Neutrophil (primary cell): Measurements from ENCODE around the gene SLC39A9.

Experiments used
- H3K27ac ChIP-seq: fragments of 200-600 bp; sonication (generic); 2 replicates; pipeline ENCODE4 v1.5.1; 2016; ENCODE audit warnings: mild to moderate bottlenecking, moderate library complexity
- H3K27me3 ChIP-seq: fragments of 200-600 bp; sonication (generic); 2 replicates; pipeline ENCODE4 v1.6.0; 2016; ENCODE audit warnings: mild to moderate bottlenecking
- H3K36me3 ChIP-seq: fragments of 200-600 bp; sonication (generic); 2 replicates; pipeline ENCODE4 v1.5.1; 2017
- H3K4me1 ChIP-seq, 2 experiments: fragments of 200-600 bp in 1 of 2; sonication (generic) in 1 of 2; 1 replicate in 1 of 2; 2 replicates in 1 of 2; pipeline versions ENCODE4 v1.5.1 to v1.6.1; 2013 to 2016; ENCODE audit warnings: low read depth in 1 of 2, low read length in 1 of 2, mild to moderate bottlenecking in 1 of 2, moderate library complexity in 1 of 2; ENCODE audit not compliant: control insufficient read depth in 1 of 2, insufficient read depth in 1 of 2
- H3K4me3 ChIP-seq, 2 experiments: fragments of 200-600 bp in 1 of 2; sonication (generic) in 1 of 2; 1 replicate in 1 of 2; 2 replicates in 1 of 2; pipeline ENCODE4 v1.5.1; 2013 to 2016; ENCODE audit warnings: low read depth in 1 of 2, low read length in 1 of 2, mild to moderate bottlenecking in 1 of 2, moderate library complexity in 1 of 2
- H3K9me3 ChIP-seq: fragments of 200-600 bp; sonication (generic); 2 replicates; pipeline ENCODE4 v1.5.1; 2016
- TF ChIP-seq, protein P1 (sequence below): fragments of 200-600 bp; sonication (generic); IDR thresholded peaks from 2 replicates; pipeline ENCODE4 v1.5.1; 2016; ENCODE audit warnings: antibody characterized with exemption

The SLC39A9 gene

DNA sequence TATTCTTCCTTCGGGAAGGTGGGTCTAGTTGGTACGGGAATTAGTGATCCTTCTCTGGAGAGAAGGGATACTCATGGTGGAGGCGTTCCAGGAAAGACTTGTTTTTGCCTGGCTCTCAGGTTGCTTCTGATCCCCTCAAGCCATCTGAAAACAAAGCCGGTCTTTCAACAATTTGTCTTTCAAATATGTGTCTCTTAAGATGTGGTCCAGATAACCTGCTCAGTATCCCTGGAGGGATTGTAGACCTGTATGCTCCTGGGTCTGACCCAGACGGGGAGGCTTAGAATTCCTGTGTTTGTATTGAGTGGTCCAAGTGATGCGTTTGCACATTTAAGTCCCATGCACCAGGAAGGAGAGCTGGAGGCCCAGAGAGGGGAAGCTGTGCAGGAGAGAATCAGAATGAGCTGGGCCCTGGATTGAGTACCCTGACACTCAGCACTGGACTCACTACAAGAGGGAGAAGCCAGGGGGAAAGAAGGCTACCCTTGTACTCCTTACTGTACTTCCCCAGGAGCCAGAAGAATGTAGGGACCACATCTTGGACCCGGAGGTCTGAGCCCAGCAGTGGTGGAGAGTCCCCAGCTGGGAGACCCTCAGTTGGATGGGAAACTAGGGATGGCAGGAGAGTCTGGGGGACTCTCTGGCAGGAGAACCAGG, 40.8 kb upstream of the SLC39A9 start:
- H3K4me1 ChIP-seq = no peaks in the 10 kb centered on the region
- H3K27me3 ChIP-seq = peaks cover 8% of the 10 kb centered on the region
- TF ChIP-seq, protein P1, sequence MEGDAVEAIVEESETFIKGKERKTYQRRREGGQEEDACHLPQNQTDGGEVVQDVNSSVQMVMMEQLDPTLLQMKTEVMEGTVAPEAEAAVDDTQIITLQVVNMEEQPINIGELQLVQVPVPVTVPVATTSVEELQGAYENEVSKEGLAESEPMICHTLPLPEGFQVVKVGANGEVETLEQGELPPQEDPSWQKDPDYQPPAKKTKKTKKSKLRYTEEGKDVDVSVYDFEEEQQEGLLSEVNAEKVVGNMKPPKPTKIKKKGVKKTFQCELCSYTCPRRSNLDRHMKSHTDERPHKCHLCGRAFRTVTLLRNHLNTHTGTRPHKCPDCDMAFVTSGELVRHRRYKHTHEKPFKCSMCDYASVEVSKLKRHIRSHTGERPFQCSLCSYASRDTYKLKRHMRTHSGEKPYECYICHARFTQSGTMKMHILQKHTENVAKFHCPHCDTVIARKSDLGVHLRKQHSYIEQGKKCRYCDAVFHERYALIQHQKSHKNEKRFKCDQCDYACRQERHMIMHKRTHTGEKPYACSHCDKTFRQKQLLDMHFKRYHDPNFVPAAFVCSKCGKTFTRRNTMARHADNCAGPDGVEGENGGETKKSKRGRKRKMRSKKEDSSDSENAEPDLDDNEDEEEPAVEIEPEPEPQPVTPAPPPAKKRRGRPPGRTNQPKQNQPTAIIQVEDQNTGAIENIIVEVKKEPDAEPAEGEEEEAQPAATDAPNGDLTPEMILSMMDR = no peak
- no peak overlapping the region for H3K4me3 ChIP-seq
- H3K9me3 ChIP-seq = no peaks in the 10 kb centered on the region
- H3K27ac ChIP-seq = no peak overlapping the region
- H3K36me3 ChIP-seq = no peaks in the 10 kb centered on the region

DNA sequence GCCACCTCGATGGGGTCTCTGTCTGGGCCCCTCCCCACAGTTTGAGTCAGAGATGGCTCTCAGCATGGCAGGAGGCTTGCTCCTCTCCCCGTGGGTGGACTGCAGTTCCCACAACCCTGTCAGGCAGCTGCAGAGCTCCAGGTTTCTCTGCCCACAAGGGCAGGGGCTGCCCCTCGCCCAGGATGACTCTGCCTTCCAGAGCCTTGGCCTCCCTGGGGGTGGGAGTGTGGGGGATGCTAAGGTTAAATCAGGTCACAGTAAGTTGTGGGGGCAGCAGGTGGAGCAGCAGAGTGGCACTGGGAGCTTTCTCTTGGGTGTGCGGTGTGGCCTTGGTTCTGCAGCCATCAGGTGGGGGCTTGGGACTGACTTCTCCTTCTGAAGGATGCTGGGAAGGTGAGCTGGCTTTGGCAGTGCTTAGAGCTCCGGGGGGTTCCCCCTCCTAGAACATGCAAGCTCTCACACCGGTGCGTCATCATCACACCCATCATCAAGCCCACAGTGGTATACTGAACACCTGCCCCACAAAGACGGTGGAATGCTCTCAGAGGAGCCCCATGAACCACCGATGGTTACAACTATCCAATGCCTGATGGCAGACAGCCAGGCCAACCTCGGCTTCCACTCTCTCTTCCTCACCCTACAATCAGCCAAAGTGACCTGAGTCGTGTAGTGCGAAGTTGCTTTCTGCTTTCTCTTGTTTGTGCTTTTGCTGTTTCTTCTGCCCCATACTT, 40.1 kb upstream of the SLC39A9 start:
- Histone ChIP-seq H3K4me1 (no peaks in the 10 kb centered on the region), H3K9me3 (no peaks in the 10 kb centered on the region), H3K27ac (no peak overlapping the region), H3K4me3 (no peak overlapping the region), H3K36me3 (no peaks in the 10 kb centered on the region), H3K27me3 (peaks cover 8% of the 10 kb centered on the region)
- TF ChIP-seq, protein P1 = no peak

DNA sequence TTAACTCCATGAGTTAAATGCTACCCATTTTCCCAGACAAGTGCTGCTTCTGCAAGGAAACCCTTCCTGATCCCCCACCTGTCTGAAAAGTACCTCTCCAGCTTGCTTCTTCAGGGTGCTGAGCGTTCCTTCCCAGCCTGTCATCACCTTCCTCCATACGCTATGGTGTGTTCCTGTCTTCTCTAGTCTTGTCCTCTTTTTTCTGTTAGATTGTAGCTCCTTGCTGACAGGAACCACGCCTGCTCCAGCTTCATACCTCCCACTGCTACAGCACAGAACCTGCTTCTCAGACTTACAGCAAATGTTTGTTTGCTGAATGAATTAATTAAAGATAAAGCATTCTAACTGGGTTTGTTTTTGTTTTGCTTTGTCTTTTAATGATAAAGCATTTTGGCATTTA, 39.5 kb upstream of the SLC39A9 start:
- TF ChIP-seq, protein P1 = no peak
- Histone ChIP-seq H3K36me3 (no peaks in the 10 kb centered on the region), H3K9me3 (no peaks in the 10 kb centered on the region), H3K27ac (no peak overlapping the region), H3K4me1 (no peaks in the 10 kb centered on the region), H3K4me3 (no peak overlapping the region), H3K27me3 (peaks cover 8% of the 10 kb centered on the region)

DNA sequence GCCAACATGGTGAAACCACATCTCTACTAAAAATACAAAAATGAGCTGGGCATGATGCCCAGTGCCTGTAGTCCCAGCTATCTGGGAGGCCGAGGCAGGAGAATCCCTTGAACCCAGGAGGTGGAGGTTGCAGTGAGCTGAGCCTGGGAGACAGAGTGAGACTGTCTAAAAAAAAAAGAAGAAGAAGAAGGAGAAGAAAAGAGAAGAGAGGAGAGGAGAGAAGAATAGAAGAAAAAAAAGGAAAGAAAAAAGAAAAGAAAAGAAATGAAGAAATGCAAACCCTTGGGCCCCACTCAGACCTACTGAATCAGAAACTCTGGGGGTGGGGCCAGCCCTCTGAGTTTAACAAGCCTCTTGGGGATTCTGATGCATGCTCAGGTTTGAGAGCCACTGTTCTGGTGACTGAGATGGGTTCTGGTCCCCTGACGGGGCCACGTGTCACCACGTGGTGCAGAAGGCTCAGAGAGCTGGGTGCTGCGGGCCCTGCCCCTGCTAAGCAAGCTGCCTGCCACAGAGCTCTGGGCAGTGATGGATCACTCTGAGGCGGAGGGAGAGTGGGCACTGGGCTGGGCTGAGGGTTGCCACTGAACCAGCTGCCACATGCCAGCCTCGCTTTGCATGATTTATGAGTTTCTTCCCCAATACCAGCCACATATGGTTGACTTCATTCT, 37.9 kb upstream of the SLC39A9 start:
- H3K9me3 ChIP-seq = no peaks in the 10 kb centered on the region
- TF ChIP-seq, protein P1 = no peak
- no peaks in the 10 kb centered on the region for H3K36me3 ChIP-seq
- H3K27ac ChIP-seq = no peak overlapping the region
- H3K4me1 ChIP-seq = no peaks in the 10 kb centered on the region
- H3K4me3 ChIP-seq = no peak overlapping the region
- peaks cover 8% of the 10 kb centered on the region for H3K27me3 ChIP-seq

DNA sequence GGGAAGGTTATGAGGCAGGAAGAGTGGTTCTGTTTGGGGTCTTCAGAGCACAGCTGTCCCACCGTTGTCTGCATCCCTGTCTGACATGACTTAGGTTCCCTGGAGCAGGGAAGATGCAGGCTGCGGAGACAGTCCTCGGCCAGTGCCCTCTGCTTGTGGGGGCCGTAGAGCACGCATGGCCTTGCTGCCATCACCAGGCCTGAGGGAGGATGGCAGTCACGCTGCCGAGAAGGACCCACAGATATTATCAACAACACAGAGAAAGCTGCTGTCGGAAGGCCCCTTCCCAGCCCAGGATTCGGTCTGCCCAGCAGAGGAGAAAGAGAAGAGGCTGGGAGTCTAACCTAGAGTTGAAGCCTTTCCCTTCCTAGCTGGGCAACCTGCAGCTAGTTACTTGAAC, 35.4 kb upstream of the SLC39A9 start:
- Histone ChIP-seq H3K4me3 (no peak overlapping the region), H3K27ac (no peak overlapping the region), H3K4me1 (no peaks in the 10 kb centered on the region), H3K36me3 (no peaks in the 10 kb centered on the region), H3K27me3 (no peaks in the 10 kb centered on the region), H3K9me3 (no peaks in the 10 kb centered on the region)
- TF ChIP-seq, protein P1 = no peak
